ENCODE data around the gene CDKN2AIPNL. TPM values are rescaled to one million over a fixed set of nuclear protein-coding genes. Genes with fewer than 3 reads are reported as not detected.

CDKN2AIPNL gene
- polyA plus RNA-seq, 1 donor from 2014 or later = 32.8 TPM

- Mint-ChIP-seq H3K36me3 (peaks cover 2% of the 10 kb centered on the region), H3K27me3 (peaks cover 3% of the 10 kb centered on the region), H3K9me3 (no peaks in the 10 kb centered on the region), H3K4me1 (peaks cover 28 to 40% (median 30%) of the 10 kb centered on the region in 3 donors), H3K4me3 (peak overlapping the region in 3 of 4 donors; percentile 0 to 86 (median 79)), H3K27ac (peak overlapping the region; percentile 6 to 94 (median 89))
These were observed 35.3 kb upstream of the CDKN2AIPNL start for GRCh38 chr5:134446938-134447337.

- H3K27ac Mint-ChIP-seq = peak overlapping the region; percentile 37 to 94 (median 91)
- H3K4me1 Mint-ChIP-seq = peaks cover 28 to 40% (median 30%) of the 10 kb centered on the region in 3 donors
- H3K36me3 Mint-ChIP-seq = peaks cover 2% of the 10 kb centered on the region
- peaks cover 3% of the 10 kb centered on the region for H3K27me3 Mint-ChIP-seq
- no peaks in the 10 kb centered on the region for H3K9me3 Mint-ChIP-seq
- H3K4me3 Mint-ChIP-seq = peak overlapping the region; percentile 23 to 92 (median 71)
These were observed 34.5 kb upstream of the CDKN2AIPNL start for GRCh38 chr5:134445856-134446818.

GRCh38 chr5:134444941-134445471 lies 33.3 kb upstream of the CDKN2AIPNL start:
- H3K9me3 Mint-ChIP-seq = no peaks in the 10 kb centered on the region
- peaks cover 3% of the 10 kb centered on the region for H3K27me3 Mint-ChIP-seq
- H3K4me3 Mint-ChIP-seq = peak overlapping the region in 1 of 4 donors; percentile 85
- H3K27ac Mint-ChIP-seq = peak overlapping the region; percentile 37 to 94 (median 91)
- H3K36me3 Mint-ChIP-seq = peaks cover 2% of the 10 kb centered on the region
- peaks cover 30 to 43% (median 31%) of the 10 kb centered on the region in 3 donors for H3K4me1 Mint-ChIP-seq

- H3K4me3 Mint-ChIP-seq = no peak overlapping the region
- peaks cover 19 to 22% (median 20%) of the 10 kb centered on the region in 3 donors for H3K4me1 Mint-ChIP-seq
- H3K36me3 Mint-ChIP-seq = no peaks in the 10 kb centered on the region
- no peaks in the 10 kb centered on the region for H3K9me3 Mint-ChIP-seq
- peak overlapping the region in 1 of 3 donors; percentile 14 for H3K27ac Mint-ChIP-seq
- peaks cover 3% of the 10 kb centered on the region for H3K27me3 Mint-ChIP-seq
These were observed 28.6 kb upstream of the CDKN2AIPNL start for GRCh38 chr5:134440201-134440755.

- Mint-ChIP-seq H3K36me3 (no peaks in the 10 kb centered on the region), H3K27ac (peak overlapping the region in 1 of 3 donors; percentile 41), H3K9me3 (no peaks in the 10 kb centered on the region), H3K4me3 (no peak overlapping the region), H3K4me1 (peaks cover 15 to 16% (median 15%) of the 10 kb centered on the region in 3 donors), H3K27me3 (no peaks in the 10 kb centered on the region)
These were observed 27.6 kb upstream of the CDKN2AIPNL start for GRCh38 chr5:134439210-134439654.

- H3K36me3 Mint-ChIP-seq = no peaks in the 10 kb centered on the region
- H3K4me3 Mint-ChIP-seq = no peak overlapping the region
- no peaks in the 10 kb centered on the region for H3K27me3 Mint-ChIP-seq
- peaks cover 15 to 16% (median 15%) of the 10 kb centered on the region in 3 donors for H3K4me1 Mint-ChIP-seq
- H3K27ac Mint-ChIP-seq = peak overlapping the region in 2 of 3 donors; percentile 2 to 41
- H3K9me3 Mint-ChIP-seq = no peaks in the 10 kb centered on the region
These were observed 27.0 kb upstream of the CDKN2AIPNL start for GRCh38 chr5:134438721-134439123.

- Mint-ChIP-seq H3K36me3 (no peaks in the 10 kb centered on the region), H3K27ac (peak overlapping the region in 2 of 3 donors; percentile 2 to 91), H3K4me1 (peaks cover 15 to 16% (median 15%) of the 10 kb centered on the region in 3 donors), H3K27me3 (no peaks in the 10 kb centered on the region), H3K4me3 (peak overlapping the region in 1 of 4 donors; percentile 32), H3K9me3 (no peaks in the 10 kb centered on the region)
These were observed 26.3 kb upstream of the CDKN2AIPNL start for GRCh38 chr5:134437847-134438581.

- Mint-ChIP-seq H3K4me1 (peaks cover 15 to 16% (median 15%) of the 10 kb centered on the region in 3 donors), H3K27ac (peak overlapping the region; percentile 89 to 92 (median 91)), H3K9me3 (no peaks in the 10 kb centered on the region), H3K4me3 (peak overlapping the region; percentile 25 to 92 (median 58)), H3K27me3 (no peaks in the 10 kb centered on the region), H3K36me3 (no peaks in the 10 kb centered on the region)
These were observed 25.7 kb upstream of the CDKN2AIPNL start for GRCh38 chr5:134437340-134437846.

GRCh38 chr5:134436523-134437339 lies 25.1 kb upstream of the CDKN2AIPNL start:
- H3K4me1 Mint-ChIP-seq = peaks cover 15 to 16% (median 15%) of the 10 kb centered on the region in 3 donors
- no peaks in the 10 kb centered on the region for H3K27me3 Mint-ChIP-seq
- peak overlapping the region; percentile 89 to 92 (median 91) for H3K27ac Mint-ChIP-seq
- H3K36me3 Mint-ChIP-seq = no peaks in the 10 kb centered on the region
- H3K4me3 Mint-ChIP-seq = peak overlapping the region; percentile 25 to 92 (median 58)
- H3K9me3 Mint-ChIP-seq = no peaks in the 10 kb centered on the region

- H3K4me3 Mint-ChIP-seq = no peak overlapping the region
- H3K4me1 Mint-ChIP-seq = peaks cover 14 to 16% (median 15%) of the 10 kb centered on the region in 3 donors
- no peaks in the 10 kb centered on the region for H3K36me3 Mint-ChIP-seq
- no peaks in the 10 kb centered on the region for H3K27me3 Mint-ChIP-seq
- no peaks in the 10 kb centered on the region for H3K9me3 Mint-ChIP-seq
- peak overlapping the region in 1 of 3 donors; percentile 12 for H3K27ac Mint-ChIP-seq
These were observed 23.9 kb upstream of the CDKN2AIPNL start for GRCh38 chr5:134435560-134435959.

GRCh38 chr5:134432677-134433359 lies 21.1 kb upstream of the CDKN2AIPNL start:
- Mint-ChIP-seq H3K9me3 (no peaks in the 10 kb centered on the region), H3K4me3 (peak overlapping the region in 1 of 4 donors; percentile 33), H3K27ac (peak overlapping the region in 1 of 3 donors; percentile 54), H3K36me3 (no peaks in the 10 kb centered on the region), H3K4me1 (peaks cover 11 to 13% (median 13%) of the 10 kb centered on the region in 3 donors), H3K27me3 (no peaks in the 10 kb centered on the region)

GRCh38 chr5:134432174-134432573 lies 20.5 kb upstream of the CDKN2AIPNL start:
- Mint-ChIP-seq H3K27ac (no peak overlapping the region), H3K27me3 (no peaks in the 10 kb centered on the region), H3K4me3 (no peak overlapping the region), H3K36me3 (no peaks in the 10 kb centered on the region), H3K4me1 (peaks cover 9 to 12% (median 11%) of the 10 kb centered on the region in 3 donors), H3K9me3 (no peaks in the 10 kb centered on the region)

- Mint-ChIP-seq H3K36me3 (no peaks in the 10 kb centered on the region), H3K4me3 (no peak overlapping the region), H3K9me3 (no peaks in the 10 kb centered on the region), H3K27ac (no peak overlapping the region), H3K27me3 (no peaks in the 10 kb centered on the region), H3K4me1 (no peaks in the 10 kb centered on the region)
These were observed 18.4 kb upstream of the CDKN2AIPNL start for GRCh38 chr5:134430001-134430569.
